GM19395 (cell line): ENCODE measurements around the gene LIN9.
A peak's percentile ranks its signal among the peaks of the same experiment; 100 is the strongest.
"Not testable (repeated sequence)": the region's sequence is repeated elsewhere in the genome, so short reads cannot be mapped to it uniquely, and the experiment has no call there.

ENCODE experiments used
- ATAC-seq: cut with Tn5 transposase; IDR thresholded peaks from one replicate; pipeline ENCODE4 v1.9.1; 2021; ENCODE audit warnings: mild to moderate bottlenecking, moderate library complexity; ENCODE audit not compliant: unreplicated experiment

Gene LIN9

GRCh38 chr1:226217273-226217672 is 91.7 kb downstream of the LIN9 start:
- ATAC-seq: no peak

GRCh38 chr1:226216056-226216455 is 92.9 kb downstream of the LIN9 start:
- ATAC-seq: no peak

- no peak for ATAC-seq
Measured at GRCh38 chr1:226215239-226215638, 93.7 kb downstream of the LIN9 start.

- ATAC-seq: no peak
Measured at GRCh38 chr1:226212545-226212944, 96.4 kb downstream of the LIN9 start.

GRCh38 chr1:226211181-226211821 is 97.7 kb downstream of the LIN9 start:
- no peak for ATAC-seq

GRCh38 chr1:226210571-226211176 is 98.3 kb downstream of the LIN9 start:
- no peak for ATAC-seq

GRCh38 chr1:226209307-226210059 is 99.5 kb downstream of the LIN9 start:
- ATAC-seq: no peak

- no peak for ATAC-seq
Measured at GRCh38 chr1:226207048-226207447, 101.9 kb downstream of the LIN9 start.

GRCh38 chr1:226204198-226204597 is 104.8 kb downstream of the LIN9 start:
- no peak for ATAC-seq

GRCh38 chr1:226203655-226204054 is 105.3 kb downstream of the LIN9 start:
- ATAC-seq: no peak

GRCh38 chr1:226203240-226203639 is 105.7 kb downstream of the LIN9 start:
- no peak for ATAC-seq

- not testable (repeated sequence) for ATAC-seq
Measured at GRCh38 chr1:226202666-226203065, 106.3 kb downstream of the LIN9 start.

- no peak for ATAC-seq
Measured at GRCh38 chr1:226202246-226202645, 106.7 kb downstream of the LIN9 start.

- ATAC-seq: peak; percentile 57
Measured at GRCh38 chr1:226201029-226201593, 107.9 kb downstream of the LIN9 start.

- no peak for ATAC-seq
Measured at GRCh38 chr1:226199971-226200370, 109.0 kb downstream of the LIN9 start.

GRCh38 chr1:226195144-226195543 is 113.8 kb downstream of the LIN9 start:
- ATAC-seq: no peak

GRCh38 chr1:226187380-226187779 is 121.6 kb downstream of the LIN9 start:
- no peak for ATAC-seq

GRCh38 chr1:226187019-226187322 is 122.0 kb downstream of the LIN9 start:
- no peak for ATAC-seq

GRCh38 chr1:226186124-226187018 is 122.6 kb downstream of the LIN9 start, which contains the start of gene ACBD3:
ACBD3 (minus strand) TSS chr1:226186741; CDS start chr1:226186675, 66 bp downstream.
- ATAC-seq: peak; percentile 97

- ATAC-seq: no peak
Measured at GRCh38 chr1:226185141-226186036, 123.6 kb downstream of the LIN9 start.
